GM10248 (cell line): ENCODE data around the gene ATP7A.
"Not testable (repeated sequence)": the region's sequence is repeated elsewhere in the genome, so short reads cannot be mapped to it uniquely, and the experiment has no call there.

Experiments used
- CTCF ChIA-PET: fragments of 300-600 bp; sonication (Branson Sonifier 250); formaldehyde crosslinking; extraction: SDS; loops from one replicate; lab custom pipeline; 2021; ENCODE audit warnings: antibody characterized with exemption; lab: Yijun Ruan, JAX
- POLR2A ChIA-PET: fragments of 350-650 bp; sonication (Branson Sonifier 250); formaldehyde crosslinking; extraction: SDS; loops from one replicate; lab custom pipeline; 2020; ENCODE audit warnings: antibody characterized with exemption; lab: Yijun Ruan, JAX
- DNase-seq: peaks from one replicate; pipeline ENCODE4 v3.0.0; 2012; ENCODE audit errors: extremely low spot score
- CTCF ChIP-seq: IDR thresholded peaks from 2 replicates; pipeline ENCODE4 v1.5.1; 2012; ENCODE audit warnings: mild to moderate bottlenecking, low read depth; ENCODE audit errors: extremely low read depth, missing control alignments, control extremely low read depth

The ATP7A gene

DNA sequence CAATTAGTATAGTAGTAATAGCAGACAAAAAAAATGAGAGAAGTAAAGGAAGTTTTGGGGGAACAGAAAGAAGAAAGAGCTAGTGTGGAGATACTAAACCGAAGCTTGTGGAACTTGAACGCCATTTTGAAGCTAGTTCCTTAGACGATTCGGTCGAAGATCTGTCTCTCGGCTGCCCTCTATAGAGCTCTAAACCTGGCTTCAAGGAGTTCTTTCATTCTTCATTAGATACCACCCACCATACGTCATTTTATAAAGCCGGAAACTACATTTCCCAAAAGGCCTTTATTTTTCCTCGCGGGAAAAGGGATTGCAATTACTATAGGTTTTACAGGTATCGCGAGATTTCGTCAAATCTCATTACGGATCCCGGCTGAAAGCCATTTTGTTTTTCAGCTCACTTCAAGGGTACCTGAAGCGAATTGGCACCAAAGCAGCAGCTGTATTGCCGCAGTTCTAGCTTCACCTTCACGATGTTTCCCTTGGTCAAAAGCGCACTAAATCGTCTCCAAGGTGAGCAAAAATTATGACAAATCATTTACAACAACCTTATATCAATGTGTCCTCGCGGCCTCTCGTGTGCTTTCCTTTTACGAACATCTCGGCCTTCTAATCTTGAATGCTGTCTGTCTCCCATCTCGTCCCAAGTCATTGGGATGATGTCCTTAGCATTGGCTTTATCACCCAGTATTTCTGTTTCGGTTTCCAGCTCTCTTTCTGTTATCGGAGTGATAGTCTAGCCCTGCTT lies 11.2 kb upstream of the ATP7A start, which contains the start of gene COX7B:
Gene COX7B, plus strand, starts transcription at position 388 of the 748 bp plus-strand sequence. Its CDS starts 86 bp downstream, at position 474.
- CTCF ChIA-PET, result interaction anchor here (0.9 to 2.2 kb wide), 14 partner anchors 10 to 308 kb away, joined by 3 to 11 read pairs (median 4); partner anchors contain the start of gene ATP7A
- peak; percentile 36 for TF ChIP-seq CTCF
- peak; percentile 59 for DNase-seq
- POLR2A ChIA-PET, result no interaction called here

DNA sequence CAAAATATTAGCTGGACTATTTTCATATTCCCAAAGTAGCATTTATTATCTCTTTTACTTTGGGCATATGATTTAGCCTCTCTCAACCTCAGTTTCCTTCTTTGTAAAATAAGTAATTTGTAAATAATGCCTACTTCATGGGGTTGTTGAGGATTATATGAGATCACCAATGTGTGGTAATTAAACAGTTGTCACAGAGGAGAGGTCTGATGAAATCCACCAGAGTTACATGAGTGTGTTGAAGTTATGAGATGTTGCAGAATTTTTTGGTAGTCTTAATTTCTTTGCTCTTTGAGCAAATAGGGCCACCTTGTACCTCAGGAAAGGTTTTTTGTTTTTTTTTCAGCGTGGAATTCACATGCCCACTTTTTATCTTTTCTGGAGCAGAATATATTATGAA lies 9.8 kb upstream of the ATP7A start:
- ChIA-PET POLR2A (no interaction called here), CTCF (interaction anchor here (0.9 to 2.2 kb wide), 3 partner anchors 10 to 128 kb away, joined by 4 to 11 read pairs (median 5); partner anchors contain the start of gene ATP7A)
- TF ChIP-seq CTCF, result no peak
- DNase-seq, result no peak

GRCh38 chrX:77901506-77901905 lies 9.0 kb upstream of the ATP7A start:
- TF ChIP-seq CTCF, result no peak
- DNase-seq, result no peak
- POLR2A ChIA-PET, result no interaction called here
- CTCF ChIA-PET, result interaction anchor here (0.9 to 1.7 kb wide), 3 partner anchors 8 to 128 kb away, joined by 4 to 5 read pairs (median 4); partner anchors contain the start of gene ATP7A

- peak; percentile 24 for DNase-seq
- no peak for TF ChIP-seq CTCF
- ChIA-PET CTCF (interaction anchor here (1.1 kb wide), 2 partner anchors 107 to 108 kb away, joined by 3 read pairs; no protein-coding TSS in a partner anchor), POLR2A (no interaction called here)
These were observed 6.9 kb downstream of the ATP7A start for GRCh38 chrX:77917294-77917933.

GRCh38 chrX:77918568-77918967 lies 8.1 kb downstream of the ATP7A start:
- no peak for DNase-seq
- no peak for TF ChIP-seq CTCF
- CTCF ChIA-PET, result interaction anchor here (1.8 kb wide), 1 partner anchor 111 kb away, joined by 4 read pairs; no protein-coding TSS in a partner anchor
- POLR2A ChIA-PET, result no interaction called here

GRCh38 chrX:77919370-77919769 lies 8.9 kb downstream of the ATP7A start:
- POLR2A ChIA-PET, DNase-seq: not testable (repeated sequence)
- CTCF ChIA-PET, result interaction anchor here (1.8 kb wide), 1 partner anchor 110 kb away, joined by 4 read pairs; no protein-coding TSS in a partner anchor
